ENCODE data around the gene GLRA3. TPM values are rescaled to one million over a fixed set of nuclear protein-coding genes. Genes with fewer than 3 reads are reported as not detected.

GLRA3 gene
- total and polyA plus RNA-seq, 2 donors (not counting 3 experiments of a cell fraction or from before 2014, with no cell fraction given): not detected

- DNase-seq (ENCODE audit: low read depth, low spot score) (no peak), FAIRE-seq (no peak)
- Histone ChIP-seq H3K4me3 (replicated peaks in 1 of 3; ENCODE audit: insufficient read depth in 1 of 3, low read depth in 1 of 3, low read length in 3 of 3) (no peak overlapping the region), H3K27me3 (ENCODE audit: control insufficient read depth in 2 of 2, insufficient read depth in 2 of 2, low read length in 2 of 2) (no peaks in the 10 kb centered on the region), H3K27ac (ENCODE audit: insufficient read depth, low read depth, low read length) (no peak overlapping the region), H3K4me2 (ENCODE audit: insufficient read depth, low read length) (no peak overlapping the region), H3K79me2 (ENCODE audit: control insufficient read depth, insufficient read depth, low read length) (no peaks in the 10 kb centered on the region), H3K9me3 (replicated peaks; ENCODE audit: control insufficient read depth, insufficient read depth, low read length) (no peaks in the 10 kb centered on the region), H3K36me3 (ENCODE audit: control insufficient read depth in 2 of 2, extremely low read depth in 1 of 2, insufficient read depth in 2 of 2, low read length in 2 of 2) (no peaks in the 10 kb centered on the region), H2AFZ (ENCODE audit: low read depth, low read length) (no peak overlapping the region), H3K9ac (replicated peaks; ENCODE audit: extremely low read depth, insufficient read depth, low read length) (no peak overlapping the region), H4K20me1 (replicated peaks; ENCODE audit: control insufficient read depth, extremely low read depth, insufficient read depth, low read length) (no peaks in the 10 kb centered on the region), H3K9me1 (replicated peaks; ENCODE audit: control insufficient read depth, extremely low read depth, insufficient read depth, low read length) (no peaks in the 10 kb centered on the region), H3K4me1 (ENCODE audit: control insufficient read depth, extremely low read depth, insufficient read depth, low read length) (no peaks in the 10 kb centered on the region)
- TF ChIP-seq CTCF (IDR thresholded peaks at IDR 0.05; ENCODE audit: extremely low read depth in 1 of 2, insufficient read depth in 1 of 2, low read depth in 1 of 2, low read length in 2 of 2) (no peak), POLR2AphosphoS5 (IDR thresholded peaks at IDR 0.05; ENCODE audit: insufficient read depth, low read depth, low read length) (no peak), MYC (IDR thresholded peaks at IDR 0.05; ENCODE audit: low read depth, low read length) (no peak), FOS (IDR thresholded peaks at IDR 0.05; ENCODE audit: borderline replicate concordance, insufficient read depth, low read length) (no peak), JUN (IDR thresholded peaks at IDR 0.05; ENCODE audit: borderline replicate concordance, insufficient read depth, insufficient read length, low read depth) (no peak), GATA2 (IDR thresholded peaks at IDR 0.05; ENCODE audit: insufficient read depth, insufficient read length, low read depth, low read length) (no peak), EZH2 (IDR thresholded peaks at IDR 0.05; ENCODE audit: borderline replicate concordance, low read depth, low read length, severe bottlenecking) (no peak), MAX (IDR thresholded peaks at IDR 0.05; ENCODE audit: insufficient read depth, insufficient read length) (no peak), POLR2A (IDR thresholded peaks at IDR 0.05; ENCODE audit: low read depth, low read length) (no peak)
- no TSS peak for BruUV-seq (replicated peaks)
- ChIA-PET POLR2A (no interaction called here), CTCF (no interaction called here)
- dilution Hi-C loops (cut with MboI; ENCODE audit: extremely low pct_ligation_motif_present, low sequenced_read_pairs) (no loop called here), intact Hi-C loops (cut with micrococcal nuclease) (no loop called here)
These were observed 188.9 kb downstream of the GLRA3 start for GRCh38 chr4:174640146-174640545.
